LNCAP (cell line): ENCODE measurements around the gene SCUBE3.

Experiments used
- TF ChIP-seq, protein P1 (sequence below): fragments of 450-650 bp; IDR thresholded peaks from 2 replicates; pipeline ENCODE4 v1.5.1; 2017; ENCODE audit warnings: mild to moderate bottlenecking

Gene SCUBE3

DNA sequence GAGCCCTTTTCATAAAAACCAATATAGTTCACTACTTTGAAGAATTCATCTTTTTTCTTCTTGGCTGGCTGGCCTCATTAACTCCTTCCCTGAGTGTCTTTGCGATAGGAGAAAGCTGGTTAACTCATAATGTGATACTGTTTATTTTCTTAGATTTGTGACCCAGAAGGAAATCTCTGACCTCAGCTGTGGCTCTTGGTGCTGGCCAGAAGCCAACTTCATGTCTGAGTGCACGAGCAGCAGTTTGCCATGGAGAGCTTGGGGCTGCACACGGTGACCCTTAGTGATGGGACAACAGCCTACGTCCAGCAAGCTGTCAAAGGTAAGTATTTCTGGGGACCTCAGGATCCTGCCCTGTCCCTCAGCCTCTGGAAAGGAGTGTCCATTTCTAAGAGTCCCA, 67.1 kb downstream of the SCUBE3 start:
- TF ChIP-seq, protein P1, sequence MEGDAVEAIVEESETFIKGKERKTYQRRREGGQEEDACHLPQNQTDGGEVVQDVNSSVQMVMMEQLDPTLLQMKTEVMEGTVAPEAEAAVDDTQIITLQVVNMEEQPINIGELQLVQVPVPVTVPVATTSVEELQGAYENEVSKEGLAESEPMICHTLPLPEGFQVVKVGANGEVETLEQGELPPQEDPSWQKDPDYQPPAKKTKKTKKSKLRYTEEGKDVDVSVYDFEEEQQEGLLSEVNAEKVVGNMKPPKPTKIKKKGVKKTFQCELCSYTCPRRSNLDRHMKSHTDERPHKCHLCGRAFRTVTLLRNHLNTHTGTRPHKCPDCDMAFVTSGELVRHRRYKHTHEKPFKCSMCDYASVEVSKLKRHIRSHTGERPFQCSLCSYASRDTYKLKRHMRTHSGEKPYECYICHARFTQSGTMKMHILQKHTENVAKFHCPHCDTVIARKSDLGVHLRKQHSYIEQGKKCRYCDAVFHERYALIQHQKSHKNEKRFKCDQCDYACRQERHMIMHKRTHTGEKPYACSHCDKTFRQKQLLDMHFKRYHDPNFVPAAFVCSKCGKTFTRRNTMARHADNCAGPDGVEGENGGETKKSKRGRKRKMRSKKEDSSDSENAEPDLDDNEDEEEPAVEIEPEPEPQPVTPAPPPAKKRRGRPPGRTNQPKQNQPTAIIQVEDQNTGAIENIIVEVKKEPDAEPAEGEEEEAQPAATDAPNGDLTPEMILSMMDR: no peak

DNA sequence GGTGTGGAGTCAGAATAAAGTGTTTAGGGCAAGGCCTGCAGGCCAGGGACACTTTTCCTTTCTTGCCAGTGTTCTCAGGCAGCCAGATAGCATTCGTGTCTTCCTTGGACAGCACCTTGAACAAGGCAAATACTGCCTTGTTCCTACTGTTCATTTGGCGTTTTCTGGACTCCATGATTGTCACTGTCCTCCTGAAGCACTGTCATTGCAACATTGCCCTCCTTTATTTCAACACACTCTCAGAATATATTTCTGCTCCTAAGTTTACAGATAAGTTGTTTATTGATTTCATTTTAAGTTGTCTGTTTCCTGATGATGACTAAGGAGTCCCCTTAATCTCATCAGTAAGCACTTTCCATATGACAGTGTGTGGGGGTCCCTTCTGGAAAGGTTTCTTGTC, 68.7 kb downstream of the SCUBE3 start:
- TF ChIP-seq, protein P1: no peak

DNA sequence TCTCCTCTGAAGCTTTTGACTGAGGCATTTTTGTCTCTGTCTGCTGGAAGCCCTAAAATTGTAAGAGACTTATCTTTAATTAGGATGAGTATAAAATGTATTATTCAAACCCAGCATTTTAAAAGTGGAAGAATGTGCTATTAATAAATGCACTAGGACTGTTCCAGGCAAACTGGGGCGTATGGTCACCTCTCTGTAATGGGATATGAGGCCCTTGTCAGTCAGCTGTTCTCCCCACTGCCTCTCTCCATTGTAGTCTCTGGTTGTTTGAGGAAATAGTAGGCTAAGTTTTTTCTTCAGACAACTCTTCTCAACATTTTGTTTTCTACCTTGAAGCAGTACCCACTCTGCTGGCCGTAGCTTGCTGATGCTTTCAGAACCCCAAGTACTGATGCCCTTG, 69.6 kb downstream of the SCUBE3 start:
- TF ChIP-seq, protein P1: no peak

DNA sequence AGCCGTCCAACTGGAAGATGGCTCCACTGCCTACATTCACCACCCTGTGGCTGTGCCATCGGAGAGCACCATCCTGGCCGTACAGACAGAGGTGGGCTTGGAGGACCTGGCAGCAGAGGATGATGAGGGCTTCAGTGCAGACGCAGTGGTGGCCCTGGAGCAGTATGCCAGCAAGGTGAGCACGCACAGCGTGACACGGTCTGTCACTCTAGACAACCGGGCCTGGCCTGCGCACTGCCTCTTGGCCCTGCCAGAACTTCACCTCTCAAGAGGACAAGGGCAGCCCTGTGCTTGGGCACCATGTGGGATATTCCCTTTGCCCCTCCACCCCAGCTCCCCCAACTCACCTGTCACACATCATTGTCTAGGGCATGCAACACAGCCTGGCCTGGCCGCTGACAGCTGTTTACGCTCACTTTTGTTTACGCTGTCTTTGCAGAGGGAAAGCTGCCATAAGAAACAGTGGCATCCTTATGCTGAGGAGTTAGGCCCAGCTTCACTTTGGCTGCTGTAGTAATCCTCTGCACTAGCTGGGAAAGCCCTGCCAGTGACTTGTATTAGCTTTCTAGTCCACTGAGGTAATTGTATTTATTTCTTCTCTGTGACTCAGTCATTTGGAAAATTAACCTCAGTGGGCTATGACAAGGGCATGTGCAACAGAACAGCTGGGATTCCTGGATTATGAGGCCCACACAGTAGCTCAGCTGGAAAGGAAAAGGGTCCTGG, 74.1 kb downstream of the SCUBE3 start:
- TF ChIP-seq, protein P1: no peak

DNA sequence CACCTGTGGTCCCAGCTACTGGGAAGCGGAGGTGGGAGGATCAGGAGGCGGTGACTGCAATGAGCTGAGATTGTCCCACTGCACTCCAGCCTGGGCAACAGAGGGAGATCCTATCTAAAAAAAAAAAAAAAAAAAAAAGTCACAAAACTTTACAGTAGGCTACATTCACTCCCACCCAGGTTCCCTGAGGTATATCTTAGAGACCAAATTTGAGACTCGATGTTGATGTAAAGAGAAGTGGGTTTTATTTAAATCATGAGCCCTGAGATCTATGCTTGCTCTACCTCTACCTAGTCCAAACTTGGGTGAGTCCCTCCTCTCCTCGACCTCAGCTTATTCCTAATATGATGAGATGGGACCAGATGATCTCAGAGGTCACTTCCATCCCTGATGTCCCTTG, 75.1 kb downstream of the SCUBE3 start:
- TF ChIP-seq, protein P1: no peak

DNA sequence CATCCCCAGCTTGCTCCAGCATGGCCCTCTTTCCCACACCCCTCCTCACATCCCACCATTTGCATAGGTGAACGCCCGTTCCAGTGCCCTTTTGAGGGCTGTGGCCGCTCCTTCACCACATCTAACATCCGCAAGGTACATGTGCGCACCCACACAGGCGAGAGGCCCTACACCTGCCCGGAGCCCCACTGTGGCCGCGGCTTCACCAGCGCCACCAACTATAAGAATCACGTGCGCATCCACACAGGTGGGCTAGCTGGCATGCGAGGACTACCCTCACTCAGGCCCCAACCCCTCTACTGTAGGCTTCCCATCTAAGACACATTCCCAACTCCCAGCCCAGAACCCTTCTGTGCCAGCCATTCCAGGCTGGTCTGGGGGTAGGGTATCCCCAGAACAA, 77.7 kb downstream of the SCUBE3 start:
- TF ChIP-seq, protein P1: no peak

DNA sequence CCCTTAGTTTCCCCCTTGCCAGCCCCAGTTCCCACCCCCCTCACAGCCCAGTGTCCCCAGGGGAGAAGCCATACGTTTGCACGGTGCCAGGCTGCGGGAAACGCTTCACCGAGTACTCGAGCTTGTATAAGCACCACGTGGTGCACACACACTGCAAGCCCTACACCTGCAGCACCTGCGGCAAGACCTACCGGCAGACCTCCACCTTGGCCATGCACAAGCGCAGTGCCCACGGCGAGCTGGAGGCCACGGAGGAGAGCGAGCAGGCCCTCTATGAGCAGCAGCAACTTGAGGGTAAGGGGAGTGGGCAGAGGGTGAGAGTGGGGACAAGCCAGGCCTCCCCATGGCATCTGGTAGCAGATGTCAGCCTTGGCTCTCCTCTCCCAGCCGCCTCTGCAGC, 78.7 kb downstream of the SCUBE3 start:
- TF ChIP-seq, protein P1: no peak

DNA sequence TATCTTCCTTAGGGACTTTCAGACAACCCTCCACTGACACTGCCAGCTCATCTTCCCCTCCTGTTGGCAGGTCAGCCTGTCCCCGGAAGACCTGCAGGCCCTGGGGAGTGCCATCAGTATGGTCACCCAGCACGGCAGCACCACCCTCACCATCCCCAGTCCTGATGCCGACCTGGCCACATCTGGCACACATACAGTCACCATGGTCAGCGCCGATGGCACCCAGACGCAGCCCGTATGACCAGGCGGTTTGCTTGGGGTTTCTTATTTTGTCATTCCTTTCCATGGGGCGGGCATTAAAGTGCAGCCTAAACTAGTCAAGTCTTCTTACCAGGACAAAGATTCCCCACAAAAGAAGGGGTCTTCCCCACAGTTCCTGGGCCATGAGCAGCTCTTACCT, 79.9 kb downstream of the SCUBE3 start:
- TF ChIP-seq, protein P1: no peak
